NCI-H446 treated with DMSO at 0.1 percent for 48 hours (cell line): ENCODE results near the gene CUL4A.
"Not testable (repeated sequence)": the region's sequence is repeated elsewhere in the genome, so short reads cannot be mapped to it uniquely, and the experiment has no call there.

Source experiments
- DNase-seq: peaks from one replicate; lab custom pipeline; 2025; lab: John Stamatoyannopoulos, UW

CUL4A gene

GRCh38 chr13:113209336-113209758 lies at the start of gene CUL4A:
CUL4A (plus strand) TSS chr13:113209613; CDS start chr13:113209628, 15 bp downstream.
- no peak for DNase-seq

- DNase-seq, result no peak
These were observed 49.7 kb upstream of the CUL4A start for GRCh38 chr13:113159701-113160100.

- no peak for DNase-seq
These were observed 48.4 kb upstream of the CUL4A start for GRCh38 chr13:113160983-113161382.

DNA sequence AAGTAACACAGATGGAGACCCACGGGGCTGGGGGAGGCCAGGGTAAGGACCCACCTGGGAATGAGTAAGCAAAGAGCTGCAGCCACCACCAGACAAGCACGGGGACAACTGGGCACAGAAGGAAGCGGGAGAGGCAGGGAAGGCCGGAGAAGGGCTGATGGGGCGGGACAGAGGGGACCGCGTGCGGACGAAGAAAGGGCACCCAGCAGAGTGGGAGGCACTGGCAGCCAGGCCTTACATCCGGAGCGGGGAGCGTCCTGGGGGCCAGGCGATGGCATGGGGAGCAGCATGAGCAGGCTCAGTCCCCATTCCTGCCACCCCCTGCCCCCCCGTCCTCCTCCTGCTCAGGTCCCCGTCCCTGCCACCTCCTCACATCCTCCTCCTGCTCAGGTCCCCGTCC lies 48.0 kb upstream of the CUL4A start:
- DNase-seq, result no peak

DNA sequence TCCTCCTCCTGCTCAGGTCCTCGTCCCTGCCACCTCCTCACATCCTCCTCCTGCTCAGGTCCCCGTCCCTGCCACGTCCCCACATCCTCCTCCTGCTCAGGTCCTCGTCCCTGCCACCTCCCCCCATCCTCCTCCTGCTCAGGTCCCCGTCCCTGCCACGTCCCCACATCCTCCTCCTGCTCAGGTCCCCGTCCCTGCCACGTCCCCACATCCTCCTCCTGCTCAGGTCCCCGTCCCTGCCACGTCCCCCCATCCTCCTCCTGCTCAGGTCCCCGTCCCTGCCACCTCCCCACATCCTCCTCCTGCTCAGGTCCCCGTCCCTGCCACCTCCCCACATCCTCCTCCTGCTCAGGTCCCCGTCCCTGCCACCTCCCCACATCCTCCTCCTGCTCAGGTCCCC lies 47.4 kb upstream of the CUL4A start:
- not testable (repeated sequence) for DNase-seq

GRCh38 chr13:113162783-113163685 lies 46.4 kb upstream of the CUL4A start:
- no peak for DNase-seq

DNA sequence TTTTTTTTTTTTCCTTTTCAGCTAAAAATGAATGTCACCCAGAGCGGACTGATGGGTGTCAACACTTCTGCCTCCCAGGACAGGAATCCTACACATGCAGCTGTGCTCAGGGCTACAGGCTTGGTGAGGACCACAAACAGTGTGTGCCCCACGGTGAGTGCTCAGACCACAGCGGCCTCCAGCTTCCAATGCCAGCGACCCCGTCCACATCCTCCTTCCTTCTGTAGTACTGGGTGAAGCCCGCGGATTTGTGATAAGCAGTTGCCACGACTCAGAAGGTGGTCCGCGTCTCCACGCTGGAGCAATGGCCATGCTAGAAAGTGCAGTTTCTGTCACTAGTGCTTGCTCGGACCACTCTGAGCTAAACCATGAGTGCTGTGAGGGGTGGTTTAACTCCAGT lies 44.9 kb upstream of the CUL4A start:
- DNase-seq, result no peak

- DNase-seq, result no peak
These were observed 43.1 kb upstream of the CUL4A start for GRCh38 chr13:113166266-113166665.

DNA sequence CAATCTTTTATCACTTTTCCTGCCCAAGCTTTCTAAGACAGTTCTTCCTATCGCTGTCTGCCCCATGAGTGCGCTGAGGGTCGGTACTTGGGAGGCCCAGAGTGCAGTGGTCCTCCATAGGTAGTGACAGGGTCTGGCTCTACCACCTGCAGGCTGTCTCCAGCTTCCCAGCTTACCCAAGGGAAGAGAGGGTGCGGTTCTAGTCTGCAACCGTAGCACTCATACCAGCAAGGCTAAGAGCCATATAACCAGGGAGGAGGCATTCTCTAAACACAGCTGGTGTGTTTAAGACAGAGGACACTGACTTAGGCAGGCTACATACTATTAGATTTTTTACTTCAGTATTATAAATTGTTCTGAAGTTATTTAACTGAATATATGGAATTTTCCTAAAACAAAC lies 42.7 kb upstream of the CUL4A start:
- DNase-seq, result no peak

GRCh38 chr13:113167155-113167554 lies 42.3 kb upstream of the CUL4A start:
- DNase-seq, result no peak

DNA sequence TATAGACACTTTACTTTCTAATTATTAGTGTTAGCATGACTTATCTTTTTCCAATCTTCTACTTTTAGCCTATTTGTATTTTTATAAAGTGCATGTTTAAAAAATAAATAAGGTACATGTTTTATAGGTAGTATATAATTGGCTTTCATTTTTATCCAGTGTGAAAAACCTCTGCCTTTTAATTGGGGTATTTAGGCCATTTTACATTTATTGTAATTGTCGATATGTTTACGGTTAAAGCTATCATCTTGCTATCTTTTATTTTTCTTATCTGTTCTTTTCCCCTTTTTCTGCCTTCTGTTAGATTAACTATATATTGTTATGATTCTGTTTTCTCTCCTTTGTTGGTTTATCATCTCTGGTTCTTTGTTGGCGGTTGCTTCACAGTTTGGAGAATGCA lies 41.8 kb upstream of the CUL4A start:
- no peak for DNase-seq

DNA sequence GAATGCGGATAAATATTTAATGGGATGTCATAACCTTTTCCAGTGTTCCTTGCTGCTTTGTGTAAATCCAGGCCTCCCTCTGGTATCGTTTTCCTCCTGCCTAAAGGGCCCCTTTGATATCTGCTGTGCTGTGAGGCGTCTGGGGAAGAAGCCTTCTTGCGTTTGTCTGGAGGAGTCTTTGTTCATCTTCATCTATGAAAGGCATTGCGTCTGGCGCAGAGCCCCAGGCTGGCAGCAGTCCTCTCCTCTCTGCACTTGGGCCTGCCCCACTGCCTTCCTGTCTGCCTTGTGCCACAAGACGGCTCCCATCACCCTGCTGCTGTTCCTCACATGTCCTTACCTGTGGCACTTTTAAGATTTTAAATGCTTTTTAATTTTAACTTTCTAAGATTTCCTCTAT lies 41.2 kb upstream of the CUL4A start:
- DNase-seq, result no peak

GRCh38 chr13:113169277-113170272 lies 39.8 kb upstream of the CUL4A start:
- DNase-seq, result no peak

GRCh38 chr13:113170511-113170910 lies 38.9 kb upstream of the CUL4A start:
- DNase-seq, result no peak

DNA sequence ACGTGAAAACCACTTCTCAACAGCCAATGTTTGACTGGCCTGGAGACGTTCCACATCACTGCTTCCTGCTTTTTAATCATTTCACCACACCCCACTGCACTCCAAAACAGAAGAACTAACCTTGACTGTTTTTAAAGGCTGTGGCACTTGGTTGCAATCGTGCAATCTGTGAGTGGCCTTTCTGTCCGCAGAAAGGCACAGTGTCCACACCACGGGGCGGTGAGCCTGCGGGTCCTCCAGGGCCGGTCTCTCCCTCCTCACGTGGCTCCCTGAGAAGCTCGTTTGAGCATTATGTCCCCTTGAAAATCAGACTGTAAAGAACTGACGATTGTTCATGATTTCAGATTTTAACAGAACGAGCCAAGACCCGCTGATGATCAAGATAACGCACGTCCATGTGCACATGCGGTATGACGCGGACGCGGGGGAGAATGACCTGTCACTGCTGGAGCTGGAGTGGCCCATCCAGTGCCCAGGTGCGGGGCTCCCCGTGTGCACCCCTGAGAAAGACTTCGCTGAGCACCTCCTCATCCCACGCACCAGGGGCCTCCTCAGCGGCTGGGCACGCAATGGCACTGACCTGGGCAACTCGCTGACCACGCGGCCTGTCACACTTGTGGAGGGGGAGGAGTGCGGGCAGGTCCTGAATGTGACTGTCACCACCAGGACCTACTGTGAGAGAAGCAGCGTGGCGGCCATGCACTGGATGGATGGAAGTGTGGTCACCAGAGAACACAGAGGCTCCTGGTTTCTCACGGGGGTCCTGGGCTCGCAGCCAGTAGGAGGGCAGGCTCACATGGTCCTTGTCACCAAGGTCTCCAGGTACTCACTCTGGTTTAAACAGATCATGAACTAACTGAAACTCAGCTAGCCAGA lies 37.9 kb upstream of the CUL4A start:
- no peak for DNase-seq

DNA sequence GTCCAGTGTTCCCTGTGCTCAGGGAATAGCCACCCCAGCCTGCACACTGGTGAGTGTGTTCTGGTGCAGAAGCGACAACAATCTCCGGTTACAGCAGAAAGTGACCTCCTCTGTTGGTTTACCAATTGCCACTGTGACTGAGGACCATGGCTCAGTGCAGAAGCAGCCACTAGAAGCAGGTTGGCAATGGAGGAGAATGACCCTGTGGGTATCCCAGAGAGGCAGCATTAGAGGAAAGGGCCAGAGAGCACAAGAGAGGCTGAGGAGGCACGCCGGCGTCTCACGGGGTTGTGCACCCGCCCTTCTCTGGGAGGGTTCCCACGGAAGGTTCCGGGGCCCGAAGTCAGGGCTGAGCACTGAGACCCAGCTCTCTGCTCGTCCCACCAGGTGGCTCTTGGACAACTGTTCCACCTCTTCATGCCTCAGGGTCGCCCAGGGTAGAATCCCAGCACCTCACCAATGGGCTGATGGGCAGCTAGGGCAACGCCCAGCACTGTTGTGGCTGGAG lies 36.9 kb upstream of the CUL4A start:
- DNase-seq, result no peak

- DNase-seq, result no peak
These were observed 33.1 kb upstream of the CUL4A start for GRCh38 chr13:113176280-113176679.

DNA sequence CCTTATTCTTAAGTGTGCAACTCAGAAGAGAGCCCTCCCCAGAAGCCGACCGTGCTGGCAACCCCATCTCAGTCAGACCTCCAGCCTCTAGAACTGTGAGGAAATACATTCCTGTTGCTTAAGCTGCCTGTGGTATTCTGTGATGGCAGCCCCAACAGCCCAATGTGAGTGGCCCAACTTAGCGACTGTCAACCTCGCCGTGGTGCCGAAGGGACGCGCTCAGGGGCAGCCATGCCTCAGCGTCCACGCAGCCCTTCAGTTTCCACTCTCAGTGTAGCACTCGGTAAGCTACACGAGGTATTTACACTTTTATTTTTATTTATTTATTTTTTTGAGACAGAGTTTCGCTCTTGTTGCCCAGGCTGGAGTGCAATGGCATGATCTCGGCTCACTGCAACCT lies 32.6 kb upstream of the CUL4A start:
- DNase-seq, result no peak

GRCh38 chr13:113178070-113178895 lies 31.1 kb upstream of the CUL4A start:
- DNase-seq, result no peak

DNA sequence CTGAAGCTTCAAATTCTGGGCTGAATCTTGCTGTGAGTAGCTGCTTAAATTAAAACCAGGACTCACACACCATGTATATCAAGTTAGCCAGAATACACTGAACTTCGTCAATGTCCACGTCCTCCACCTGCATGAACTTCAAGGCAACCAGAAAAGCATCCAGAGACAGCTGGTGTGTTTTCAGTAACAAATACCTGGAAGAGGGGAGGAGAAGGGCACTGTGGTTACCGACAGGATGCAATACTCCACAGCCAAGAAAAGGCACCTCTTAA lies 30.6 kb upstream of the CUL4A start:
- DNase-seq, result no peak
